HCT116 (cell line): ENCODE results near the gene AGAP1. TPM values are rescaled to one million over a fixed set of nuclear protein-coding genes. Genes with fewer than 3 reads are reported as not detected.

Experiments
- ATAC-seq: fragments of 200-7000 bp; cut with Tn5 transposase; 2 replicates; pipeline ENCODE4 v1.9.1; 2020; ENCODE audit warnings: mild to moderate bottlenecking, moderate library complexity
- BruUV-seq: library from RNA; stranded (reverse); fragments of 400-500 nt; replicated peaks from 2 replicates; lab custom pipeline; 2021; lab: Mats Ljungman, UMichigan
- CTCF ChIA-PET: fragments of 300-600 bp; sonication (Branson Sonifier 250); formaldehyde crosslinking; loops from one replicate; lab custom pipeline; 2021; ENCODE audit warnings: antibody characterized with exemption; lab: Charles Lee
- POLR2A ChIA-PET: fragments of 300-600, 350-600 bp; sonication (Branson Sonifier 250); formaldehyde crosslinking; loops from one replicate; lab custom pipeline; 2021; ENCODE audit warnings: antibody characterized with exemption; lab: Charles Lee
- RAD21 ChIA-PET, 2 experiments: fragments of 300-600 bp; sonication (Branson Sonifier 250); formaldehyde crosslinking; loops; one replicate each; lab custom pipeline; 2023; ENCODE audit warnings: low total read pairs in 2 of 2; ENCODE audit not compliant: uncharacterized antibody in 2 of 2, unreplicated experiment in 2 of 2, low non-redundant PET in 1 of 2; lab: Charles Lee
- DNase-seq: peaks from one replicate; pipeline ENCODE4 v3.0.0-alpha.2; 2010; ENCODE audit warnings: low read depth, low spot score
- H2AFZ ChIP-seq: fragments of 200-600 bp; shearing (Covaris generic), sonication (generic); 2 replicates; pipeline ENCODE4 v1.6.1; 2017; ENCODE audit warnings: low read depth, mixed run types, mixed read lengths, antibody characterized with exemption, low read length; ENCODE audit not compliant: poor library complexity, severe bottlenecking
- H3K27ac ChIP-seq: 2 replicates; pipeline ENCODE4 v1.5.1; 2012; ENCODE audit warnings: low read depth, low read length
- H3K27me3 ChIP-seq: fragments of 200-600 bp; sonication (generic); 2 replicates; pipeline ENCODE4 v1.6.1; 2016; ENCODE audit warnings: mixed run types, low read length, mixed read lengths; ENCODE audit not compliant: insufficient read depth
- H3K36me3 ChIP-seq, 2 experiments: fragments of 200-500 bp in 1 of 2; fragments of 200-600 bp in 1 of 2; sonication (Bioruptor generic) in 1 of 2; sonication (generic) in 1 of 2; 2 replicates each; pipeline versions ENCODE4 v1.5.1 to v1.6.1; 2014 to 2016; ENCODE audit warnings: low read length in 2 of 2, inconsistent platforms in 1 of 2, mixed read lengths in 1 of 2, mixed run types in 1 of 2; ENCODE audit not compliant: insufficient read depth in 2 of 2, control insufficient read depth in 1 of 2
- H3K4me1 ChIP-seq, 2 experiments: fragments of 200-600 bp in 1 of 2; sonication (generic) in 1 of 2; 2 replicates each; pipeline versions ENCODE4 v1.5.1 to v1.6.1; 2012 to 2017; ENCODE audit warnings: low read length in 2 of 2, inconsistent platforms in 1 of 2, mild to moderate bottlenecking in 1 of 2, mixed read lengths in 1 of 2, mixed run types in 1 of 2, moderate library complexity in 1 of 2; ENCODE audit not compliant: insufficient read depth in 2 of 2, control insufficient read depth in 1 of 2
- H3K4me2 ChIP-seq: fragments of 200-600 bp; sonication (generic); 2 replicates; pipeline ENCODE4 v1.6.1; 2017; ENCODE audit warnings: mixed run types, low read length, mixed read lengths
- H3K4me3 ChIP-seq, 2 experiments: fragments of 200-600 bp in 1 of 2; sonication (generic) in 1 of 2; replicated peaks in 1 of 2; 2 replicates each; pipeline ENCODE4 v1.5.1; 2011 to 2016; ENCODE audit warnings: low read length in 2 of 2, control low read depth in 1 of 2, low read depth in 1 of 2, mild to moderate bottlenecking in 1 of 2, mixed read lengths in 1 of 2, mixed run types in 1 of 2
- H3K79me2 ChIP-seq: fragments of 200-600 bp; sonication (generic); 2 replicates; pipeline ENCODE4 v1.6.1; 2017; ENCODE audit warnings: mild to moderate bottlenecking, mixed run types, low read length, moderate library complexity, mixed read lengths; ENCODE audit not compliant: insufficient read depth
- H3K9ac ChIP-seq: fragments of 200-600 bp; sonication (generic); 2 replicates; pipeline ENCODE4 v1.6.1; 2016; ENCODE audit warnings: low read length, mixed read lengths
- H3K9me2 ChIP-seq: fragments of 200-600 bp; sonication (generic), shearing (Covaris generic); 2 replicates; pipeline ENCODE4 v1.6.1; 2017; ENCODE audit warnings: mixed run types, mild to moderate bottlenecking, moderate library complexity; ENCODE audit not compliant: insufficient read depth
- H3K9me3 ChIP-seq, 2 experiments: fragments of 200-500 bp in 1 of 2; fragments of 200-600 bp in 1 of 2; sonication (Bioruptor generic) in 1 of 2; sonication (generic) in 1 of 2; 2 replicates each; pipeline ENCODE4 v1.6.1; 2014 to 2017; ENCODE audit warnings: low read length in 2 of 2, mixed read lengths in 2 of 2, inconsistent platforms in 1 of 2, low read depth in 1 of 2, mild to moderate bottlenecking in 1 of 2, mixed run types in 1 of 2, moderate library complexity in 1 of 2; ENCODE audit not compliant: control insufficient read depth in 1 of 2, insufficient read depth in 1 of 2
- H4K20me1 ChIP-seq: fragments of 200-600 bp; sonication (generic), shearing (Covaris generic); 2 replicates; pipeline ENCODE4 v1.6.1; 2017; ENCODE audit warnings: mixed run types, mild to moderate bottlenecking, moderate library complexity; ENCODE audit not compliant: insufficient read depth
- CBX3 ChIP-seq: IDR thresholded peaks from 2 replicates; pipeline ENCODE4 v1.6.1; 2012; ENCODE audit warnings: low read depth
- CEBPB ChIP-seq: IDR thresholded peaks from 2 replicates; pipeline ENCODE4 v1.6.1; 2012; ENCODE audit warnings: low read depth
- EGR1 ChIP-seq: IDR thresholded peaks from 2 replicates; pipeline ENCODE4 v1.6.1; 2012; ENCODE audit warnings: low read depth
- ELF1 ChIP-seq: IDR thresholded peaks from 2 replicates; pipeline ENCODE4 v1.6.1; 2012; ENCODE audit warnings: low read depth, borderline replicate concordance
- EZH2 ChIP-seq: fragments of 200-600 bp; sonication (generic); IDR thresholded peaks from 2 replicates; pipeline ENCODE4 v1.6.1; 2017; ENCODE audit warnings: antibody characterized with exemption, mixed run types
- FOSL1 ChIP-seq: IDR thresholded peaks from 2 replicates; pipeline ENCODE4 v1.6.1; 2012; ENCODE audit warnings: low read depth
- POLR2AphosphoS5 ChIP-seq: IDR thresholded peaks from 2 replicates; pipeline ENCODE4 v1.6.1; 2011; ENCODE audit warnings: mild to moderate bottlenecking, low read depth, low read length, moderate library complexity
- SIN3A ChIP-seq: IDR thresholded peaks from 2 replicates; pipeline ENCODE4 v1.6.1; 2012; ENCODE audit warnings: low read depth
- SP1 ChIP-seq: IDR thresholded peaks from 2 replicates; pipeline ENCODE4 v1.6.1; 2012; ENCODE audit warnings: low read depth
- YY1 ChIP-seq: IDR thresholded peaks from 2 replicates; pipeline ENCODE4 v1.6.1; 2011; ENCODE audit warnings: low read length, low read depth, moderate library complexity, mild to moderate bottlenecking; ENCODE audit not compliant: insufficient replicate concordance; ENCODE audit errors: extremely low read depth
- ZFX ChIP-seq: fragments of 450-650 bp; IDR thresholded peaks from 2 replicates; pipeline ENCODE4 v1.6.1; 2017
- ZNF274 ChIP-seq: fragments of 200-500 bp; sonication (Bioruptor generic); IDR thresholded peaks from 2 replicates; pipeline ENCODE4 v1.6.1; 2014; ENCODE audit warnings: mild to moderate bottlenecking, low read depth, low read length, inconsistent platforms
- intact Hi-C: fragments of 100-400 bp; cut with micrococcal nuclease; formaldehyde crosslinking; loops from 2 replicates; pipeline ENCODE4 v1.10.0; 2022
- total RNA-seq: library from RNA; stranded (reverse); gene quantifications from one replicate; pipeline ENCODE4 v1.2.1, GENCODE V29; 2021; ENCODE audit not compliant: unreplicated experiment
- TF ChIP-seq, protein P1 (sequence below): IDR thresholded peaks from 2 replicates; pipeline ENCODE4 v1.6.1; 2012; ENCODE audit warnings: low read depth

Gene AGAP1
- total RNA-seq, 1 experiment from 2014 or later, result 43.8 TPM

DNA sequence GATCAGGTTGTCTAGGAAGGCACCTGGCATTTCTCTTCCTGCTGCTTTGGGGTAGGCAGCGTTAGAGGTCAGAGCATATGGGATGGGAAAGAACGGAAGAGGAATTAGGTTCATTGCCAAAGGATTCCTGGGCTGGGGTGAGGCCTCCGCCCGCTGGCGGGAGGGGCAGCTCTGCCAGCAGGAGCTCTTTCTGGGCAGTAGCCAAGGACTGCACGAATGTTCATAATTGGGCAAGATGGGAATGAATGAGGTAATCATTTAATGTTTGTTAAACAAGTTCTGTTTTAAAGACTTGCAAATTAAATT is 253.9 kb downstream of the AGAP1 start (continued):
- TF ChIP-seq, protein P1, sequence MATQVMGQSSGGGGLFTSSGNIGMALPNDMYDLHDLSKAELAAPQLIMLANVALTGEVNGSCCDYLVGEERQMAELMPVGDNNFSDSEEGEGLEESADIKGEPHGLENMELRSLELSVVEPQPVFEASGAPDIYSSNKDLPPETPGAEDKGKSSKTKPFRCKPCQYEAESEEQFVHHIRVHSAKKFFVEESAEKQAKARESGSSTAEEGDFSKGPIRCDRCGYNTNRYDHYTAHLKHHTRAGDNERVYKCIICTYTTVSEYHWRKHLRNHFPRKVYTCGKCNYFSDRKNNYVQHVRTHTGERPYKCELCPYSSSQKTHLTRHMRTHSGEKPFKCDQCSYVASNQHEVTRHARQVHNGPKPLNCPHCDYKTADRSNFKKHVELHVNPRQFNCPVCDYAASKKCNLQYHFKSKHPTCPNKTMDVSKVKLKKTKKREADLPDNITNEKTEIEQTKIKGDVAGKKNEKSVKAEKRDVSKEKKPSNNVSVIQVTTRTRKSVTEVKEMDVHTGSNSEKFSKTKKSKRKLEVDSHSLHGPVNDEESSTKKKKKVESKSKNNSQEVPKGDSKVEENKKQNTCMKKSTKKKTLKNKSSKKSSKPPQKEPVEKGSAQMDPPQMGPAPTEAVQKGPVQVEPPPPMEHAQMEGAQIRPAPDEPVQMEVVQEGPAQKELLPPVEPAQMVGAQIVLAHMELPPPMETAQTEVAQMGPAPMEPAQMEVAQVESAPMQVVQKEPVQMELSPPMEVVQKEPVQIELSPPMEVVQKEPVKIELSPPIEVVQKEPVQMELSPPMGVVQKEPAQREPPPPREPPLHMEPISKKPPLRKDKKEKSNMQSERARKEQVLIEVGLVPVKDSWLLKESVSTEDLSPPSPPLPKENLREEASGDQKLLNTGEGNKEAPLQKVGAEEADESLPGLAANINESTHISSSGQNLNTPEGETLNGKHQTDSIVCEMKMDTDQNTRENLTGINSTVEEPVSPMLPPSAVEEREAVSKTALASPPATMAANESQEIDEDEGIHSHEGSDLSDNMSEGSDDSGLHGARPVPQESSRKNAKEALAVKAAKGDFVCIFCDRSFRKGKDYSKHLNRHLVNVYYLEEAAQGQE, result no peak
- TF ChIP-seq, all 23 proteins: peak for 0

GRCh38 chr2:235749121-235749770 is 255.4 kb downstream of the AGAP1 start:
- no peak for ATAC-seq
- intact Hi-C loops, result loop anchor here (5.0 to 10.0 kb wide), 4 partner anchors 74 to 1194 kb away; no protein-coding TSS in a partner anchor
- no TSS peak for BruUV-seq
- Histone ChIP-seq H3K79me2 (peaks cover 5% of the 10 kb centered on the region; the same call in 1 of the 2 replicates), H3K27me3 (no peaks in the 10 kb centered on the region), H3K9ac (no peak overlapping the region), H3K4me1 (peaks cover 0 to 11% of the 10 kb centered on the region in 2 experiments; a peak in 2 of 4 replicates), H3K4me2 (no peak overlapping the region), H3K36me3 (peaks cover 5 to 12% of the 10 kb centered on the region in 2 experiments; a peak in 1 of 4 replicates), H2AFZ (no peak overlapping the region), H3K4me3 (no peak overlapping the region), H4K20me1 (no peaks in the 10 kb centered on the region), H3K9me3 (no peaks in the 10 kb centered on the region), H3K27ac (no peak overlapping the region), H3K9me2 (no peaks in the 10 kb centered on the region)
- no peak for TF ChIP-seq EGR1
- no peak for TF ChIP-seq EZH2
- no peak for TF ChIP-seq ZNF274
- TF ChIP-seq CEBPB, result no peak
- TF ChIP-seq POLR2AphosphoS5, result no peak
- TF ChIP-seq FOSL1, result no peak
- TF ChIP-seq, protein P1, result no peak
- no peak for TF ChIP-seq ZFX
- no peak for TF ChIP-seq SIN3A
- no peak for TF ChIP-seq ELF1
- no peak for TF ChIP-seq YY1
- TF ChIP-seq CBX3, result no peak
- no peak for TF ChIP-seq SP1
- ChIA-PET POLR2A (no interaction called here), RAD21 (no interaction called here), CTCF (no interaction called here)
- no peak for DNase-seq
